ENCODE measurements around the gene ATG7.
"Not testable (repeated sequence)": the region's sequence is repeated elsewhere in the genome, so short reads cannot be mapped to it uniquely, and the experiment has no call there.

ATG7 gene

GRCh38 chr3:11510356-11510755, 238.2 kb downstream of the ATG7 start:
- no peak for DNase-seq (ENCODE audit: low spot score)

- DNase-seq (ENCODE audit: low spot score), result not testable (repeated sequence)
Observed at GRCh38 chr3:11511606-11512005, 239.4 kb downstream of the ATG7 start.

GRCh38 chr3:11513125-11513816, 241.1 kb downstream of the ATG7 start:
- DNase-seq (ENCODE audit: low spot score), result not testable (repeated sequence)

- no peak for DNase-seq (ENCODE audit: low spot score)
Observed at GRCh38 chr3:11513817-11514135, 241.6 kb downstream of the ATG7 start.

- no peak for DNase-seq (ENCODE audit: low spot score)
Observed at GRCh38 chr3:11514191-11514821, 242.1 kb downstream of the ATG7 start.

GRCh38 chr3:11517601-11518000, 245.4 kb downstream of the ATG7 start:
- no peak for DNase-seq (ENCODE audit: low spot score)

- no peak for DNase-seq (ENCODE audit: low spot score)
Observed at GRCh38 chr3:11521167-11521566, 249.0 kb downstream of the ATG7 start.

- DNase-seq (ENCODE audit: low spot score), result no peak
Observed at GRCh38 chr3:11522398-11522715, 250.2 kb downstream of the ATG7 start.

- DNase-seq (ENCODE audit: low spot score), result no peak
Observed at GRCh38 chr3:11522953-11523571, 250.9 kb downstream of the ATG7 start.

GRCh38 chr3:11523572-11524101, 251.4 kb downstream of the ATG7 start:
- no peak for DNase-seq (ENCODE audit: low spot score)

- not testable (repeated sequence) for DNase-seq (ENCODE audit: low spot score)
Observed at GRCh38 chr3:11526121-11526520, 253.9 kb downstream of the ATG7 start.

- DNase-seq (ENCODE audit: low spot score), result no peak
Observed at GRCh38 chr3:11529281-11529680, 257.1 kb downstream of the ATG7 start.

- no peak for DNase-seq (ENCODE audit: low spot score)
Observed at GRCh38 chr3:11530153-11530721, 258.0 kb downstream of the ATG7 start.

GRCh38 chr3:11532931-11533391, 260.8 kb downstream of the ATG7 start:
- DNase-seq (ENCODE audit: low spot score), result no peak

- no peak for DNase-seq (ENCODE audit: low spot score)
Observed at GRCh38 chr3:11534011-11534792, 262.0 kb downstream of the ATG7 start.

GRCh38 chr3:11534793-11535101, 262.6 kb downstream of the ATG7 start:
- no peak for DNase-seq (ENCODE audit: low spot score)

GRCh38 chr3:11535243-11535960, 263.2 kb downstream of the ATG7 start:
- no peak for DNase-seq (ENCODE audit: low spot score)

- no peak for DNase-seq (ENCODE audit: low spot score)
Observed at GRCh38 chr3:11536132-11536935, 264.1 kb downstream of the ATG7 start.

GRCh38 chr3:11536936-11537612, 264.9 kb downstream of the ATG7 start:
- DNase-seq (ENCODE audit: low spot score), result no peak

GRCh38 chr3:11538581-11538980, 266.4 kb downstream of the ATG7 start:
- no peak for DNase-seq (ENCODE audit: low spot score)

All from CD4-positive, alpha-beta T cell treated with Interleukin-2 at 100 ng/mL for 4 hours (primary cell).